Stimulated activated CD4-positive, alpha-beta T cell treated with anti-CD3 and anti-CD28 coated beads, TNF-alpha, amount 100 ng/mL, for 48 hours (primary cell): ENCODE data around the gene AGAP3.

Experiments used
- DNase-seq, 3 donors: peaks; one replicate each; pipeline ENCODE4 v3.0.0-alpha.2; 2020; ENCODE audit warnings: low read depth in 3 of 3

Gene AGAP3

DNA sequence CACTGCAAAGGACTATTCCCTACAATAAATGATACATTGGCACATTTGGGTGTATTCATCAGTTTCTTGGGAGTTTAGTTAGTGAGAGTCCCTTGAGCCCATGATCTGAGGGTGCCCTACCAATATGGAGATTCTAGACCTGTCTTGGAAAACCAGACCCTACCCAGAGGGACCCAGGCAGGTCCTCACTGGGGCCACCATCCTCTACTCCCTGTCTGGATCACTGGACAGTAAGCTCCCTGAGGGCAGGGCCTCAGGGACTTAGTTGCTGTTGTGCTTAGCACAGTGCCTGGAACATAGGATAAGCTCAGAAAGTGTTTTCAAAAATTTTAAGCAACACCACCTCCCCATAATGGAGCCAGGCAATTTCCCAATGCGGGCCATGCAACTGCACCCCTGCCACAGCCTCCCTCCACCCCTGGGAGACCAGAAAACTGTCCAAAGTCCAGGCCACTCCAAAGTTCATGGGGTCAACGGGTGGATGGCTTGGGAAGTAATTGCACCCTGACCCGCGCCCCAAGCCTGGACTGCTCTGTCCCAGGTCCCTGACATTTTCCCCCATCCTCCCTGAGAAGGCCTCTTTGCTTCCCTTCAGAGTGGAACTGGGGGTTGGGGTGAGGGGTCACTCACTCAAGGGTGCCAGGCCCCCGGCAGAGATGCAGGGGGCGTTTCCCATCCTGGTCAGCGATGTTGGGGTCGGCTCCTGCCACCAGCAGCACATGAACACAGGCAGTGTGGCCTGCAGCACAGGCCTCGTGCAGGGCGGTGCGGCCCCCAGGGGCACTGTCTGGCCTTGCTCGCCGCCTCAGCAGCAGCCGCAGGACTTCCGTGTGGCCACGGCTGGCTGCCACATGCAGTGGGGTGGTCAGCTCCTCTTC, 99.7 kb downstream of the AGAP3 start:
- no peak for DNase-seq

DNA sequence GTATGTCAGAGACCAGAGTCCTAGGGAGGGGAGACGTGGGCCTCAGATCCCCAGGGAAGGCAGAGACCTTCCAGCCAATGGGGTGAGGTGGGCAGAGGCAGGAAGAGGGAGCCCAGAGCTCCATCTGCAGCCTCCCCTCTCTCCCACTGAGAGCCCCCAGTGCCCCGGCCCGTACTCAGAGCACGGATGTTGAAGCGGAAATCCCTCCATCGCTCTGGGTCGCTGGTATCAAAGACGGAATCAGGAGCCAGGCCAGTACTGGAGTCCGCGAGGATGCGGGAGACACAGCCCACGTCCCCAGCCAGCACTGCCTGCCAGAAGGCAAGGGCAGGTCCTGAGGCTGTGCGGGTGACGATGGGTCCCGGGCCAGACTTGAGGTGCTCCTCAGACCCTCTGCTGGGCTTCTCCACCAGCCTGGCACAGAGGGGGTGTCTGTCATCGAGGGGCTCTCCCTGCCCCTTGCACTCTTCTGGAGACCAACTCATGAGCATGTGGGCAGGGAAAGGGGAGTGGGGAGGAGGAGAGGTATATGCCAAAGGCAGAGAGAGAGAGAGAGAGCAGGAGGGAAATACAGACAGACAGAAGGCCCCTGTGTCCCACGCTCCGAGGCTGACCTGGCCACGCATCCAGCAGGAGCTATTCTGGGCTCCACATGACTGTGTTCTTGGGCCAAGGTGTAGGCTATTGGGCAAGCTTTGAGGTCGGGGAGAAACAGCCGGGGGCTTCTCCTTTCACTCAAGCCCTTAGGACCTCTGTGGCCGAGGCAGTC, 100.5 kb downstream of the AGAP3 start, which contains the start of gene ASB10:
Gene ASB10, minus strand, starts transcription at position 611 of the 769 bp plus-strand sequence. Its CDS starts 120 bp downstream, at position 491.
- no peak for DNase-seq

DNA sequence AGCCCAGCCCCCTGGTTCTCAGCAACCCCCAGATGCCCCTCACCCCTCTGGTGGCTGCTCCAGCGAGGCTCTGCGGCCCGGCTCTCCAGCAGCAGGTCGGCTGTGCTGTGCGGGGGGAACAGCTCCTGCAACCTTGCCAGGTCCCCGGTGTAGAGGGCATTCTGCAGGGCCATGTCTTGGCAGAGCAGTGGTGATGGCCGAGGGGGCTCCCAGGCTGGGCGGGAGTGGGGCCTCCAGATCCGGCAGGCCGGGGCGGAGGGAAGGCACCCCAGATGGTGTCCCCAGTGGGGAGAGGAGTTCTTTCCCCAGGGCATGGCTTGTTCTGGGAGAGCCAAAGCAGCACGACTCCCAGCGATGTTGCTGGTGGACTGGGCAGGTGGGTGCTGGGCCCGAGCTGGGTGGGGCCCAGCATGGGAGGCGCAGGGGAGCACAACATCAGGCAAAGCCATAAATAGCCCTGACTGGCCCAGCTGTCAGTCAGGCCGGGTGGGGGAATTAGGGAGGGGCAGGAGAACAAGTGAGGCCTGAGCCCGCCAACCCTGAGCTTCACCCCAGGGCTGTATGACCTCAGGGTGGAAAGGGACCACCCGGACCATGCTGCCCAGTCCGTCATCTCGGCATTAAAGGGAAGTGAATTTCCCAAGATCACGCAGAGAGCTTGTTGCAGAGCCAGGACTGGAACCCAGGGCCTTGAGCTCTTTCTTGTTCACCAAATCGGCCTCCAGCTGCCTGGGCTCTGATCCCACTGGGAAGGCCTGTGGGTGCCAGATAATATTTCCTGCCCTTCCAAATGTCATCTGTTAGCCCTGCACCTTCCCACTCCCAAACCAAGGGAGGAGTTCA, 101.4 kb downstream of the AGAP3 start:
- DNase-seq = no peak

DNA sequence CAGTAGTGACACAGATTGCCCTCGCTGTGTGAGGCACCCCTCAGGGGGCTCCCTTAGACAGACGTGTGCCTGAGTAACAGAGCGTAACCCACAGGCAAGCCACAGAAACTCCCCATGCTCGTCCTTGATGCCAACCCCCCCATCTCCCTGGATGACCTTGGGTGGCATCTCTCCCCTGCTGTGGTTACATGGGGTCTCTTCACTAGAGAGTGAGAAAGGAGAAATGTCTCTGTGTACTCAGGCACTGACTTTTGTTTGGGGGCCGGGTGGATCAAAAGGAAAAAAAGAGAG, 101.9 kb downstream of the AGAP3 start:
- no peak for DNase-seq

DNA sequence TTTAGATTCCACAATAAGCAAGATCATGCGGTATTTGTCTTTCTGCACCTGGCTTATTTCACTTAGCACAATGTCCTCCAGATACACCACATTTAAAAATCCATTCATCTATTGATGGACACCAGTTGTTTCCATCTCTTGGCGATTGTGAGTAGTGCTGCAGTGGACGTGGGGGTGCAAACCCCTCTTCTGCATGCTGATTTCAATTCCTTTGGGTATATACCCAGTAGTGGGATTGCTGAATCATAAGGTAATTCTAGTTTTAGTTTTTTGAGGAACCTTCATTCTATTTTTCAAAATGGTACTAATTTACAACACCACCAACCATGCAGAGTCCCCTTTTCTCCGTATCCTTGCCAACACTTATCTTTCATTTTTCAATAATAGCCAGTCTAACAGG, 102.8 kb downstream of the AGAP3 start:
- DNase-seq = no peak

DNA sequence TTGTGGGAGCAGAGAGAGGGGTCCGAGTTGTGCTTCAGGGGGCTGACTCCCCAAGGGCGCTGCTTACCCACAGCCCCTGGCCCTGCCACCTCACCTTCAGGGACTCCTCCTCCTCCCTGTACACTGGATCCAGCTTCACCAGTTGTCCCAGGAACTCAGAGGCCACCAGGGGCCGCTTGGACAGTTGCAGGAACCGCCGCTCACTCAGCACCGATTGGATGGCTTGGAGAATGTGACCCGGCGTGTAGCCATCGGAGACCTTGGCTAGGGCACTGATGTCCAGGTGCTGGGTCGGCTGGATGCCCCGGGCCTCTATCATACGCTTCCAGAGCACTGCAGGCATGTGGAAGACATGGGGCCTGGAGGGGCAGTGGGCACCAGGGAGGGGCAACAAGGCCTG, 105.3 kb downstream of the AGAP3 start:
- no peak for DNase-seq

DNA sequence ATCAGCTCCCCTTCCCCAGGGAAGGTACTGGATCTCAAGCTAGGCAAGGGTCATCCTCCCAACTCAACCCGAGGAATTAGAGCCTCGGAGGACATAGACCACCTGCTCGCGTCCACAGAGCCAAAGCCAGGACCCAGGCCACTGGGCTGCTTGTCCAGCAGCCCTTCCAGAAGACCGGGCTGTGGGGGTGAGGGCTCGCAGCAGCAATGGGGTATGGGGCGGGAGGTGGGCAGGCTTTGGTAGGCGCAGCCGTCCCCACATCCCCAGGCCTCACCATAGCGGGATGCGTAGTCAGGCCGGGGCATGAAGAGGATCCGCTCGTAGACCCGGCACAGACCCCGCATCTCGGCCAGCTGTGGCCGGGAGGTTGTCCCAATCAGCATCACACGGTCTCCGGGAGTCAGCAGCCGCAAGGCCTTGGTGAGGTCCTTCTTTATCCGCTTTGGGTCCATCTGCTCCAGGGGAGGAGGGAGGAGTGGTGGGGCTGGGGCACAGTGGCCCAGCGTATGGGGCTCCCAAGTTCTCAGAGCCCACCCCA, 105.8 kb downstream of the AGAP3 start:
- DNase-seq = no peak

DNA sequence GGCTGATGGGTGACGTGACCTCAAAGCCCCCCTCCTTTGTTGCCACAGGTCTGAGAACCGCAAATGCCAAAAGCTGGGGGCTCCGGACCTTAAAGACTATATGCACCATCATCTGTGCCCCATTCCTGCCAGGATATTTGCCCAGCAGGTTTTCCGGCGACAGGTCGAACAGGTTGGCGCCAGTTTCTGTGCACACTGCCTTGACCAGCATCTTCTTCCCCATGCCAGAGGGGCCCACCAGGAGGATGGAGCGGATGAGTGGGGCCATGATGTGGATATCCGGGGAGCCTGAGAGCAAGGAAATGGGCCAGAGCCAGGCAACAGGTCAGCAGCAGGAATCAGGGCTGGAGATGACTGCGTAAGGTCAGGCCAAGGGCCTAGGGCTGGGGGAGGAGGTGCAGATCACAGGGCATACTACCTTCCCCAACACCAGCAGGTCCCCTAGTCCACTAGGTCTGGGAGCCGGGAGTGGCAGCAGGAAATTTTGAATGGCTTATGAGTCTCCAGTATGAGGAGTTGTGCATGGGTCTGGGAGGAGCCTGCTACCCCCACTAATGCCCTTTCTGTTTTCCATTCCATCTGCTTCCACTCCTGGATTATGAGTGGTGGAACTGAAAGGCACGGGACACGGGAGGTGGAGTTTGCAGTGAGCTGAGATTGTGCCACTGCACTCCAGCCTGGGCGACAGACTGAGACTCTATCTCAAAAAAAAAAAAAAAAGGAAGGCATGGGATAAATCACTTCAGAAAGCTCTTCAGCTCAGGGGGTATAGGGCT, 107.1 kb downstream of the AGAP3 start:
- no peak for DNase-seq
